Stimulated activated CD8-positive, alpha-beta memory T cell treated with anti-CD3 and anti-CD28 coated beads, Interleukin-15, amount 100 ng/mL, for 1 hour (primary cell): ENCODE measurements around the gene STAM2.
"Not testable (repeated sequence)": the region's sequence is repeated elsewhere in the genome, so short reads cannot be mapped to it uniquely, and the experiment has no call there.

Experiments
- DNase-seq: peaks from one replicate; pipeline ENCODE4 v3.0.0-alpha.2; 2020; ENCODE audit warnings: low read depth

The STAM2 gene

DNA sequence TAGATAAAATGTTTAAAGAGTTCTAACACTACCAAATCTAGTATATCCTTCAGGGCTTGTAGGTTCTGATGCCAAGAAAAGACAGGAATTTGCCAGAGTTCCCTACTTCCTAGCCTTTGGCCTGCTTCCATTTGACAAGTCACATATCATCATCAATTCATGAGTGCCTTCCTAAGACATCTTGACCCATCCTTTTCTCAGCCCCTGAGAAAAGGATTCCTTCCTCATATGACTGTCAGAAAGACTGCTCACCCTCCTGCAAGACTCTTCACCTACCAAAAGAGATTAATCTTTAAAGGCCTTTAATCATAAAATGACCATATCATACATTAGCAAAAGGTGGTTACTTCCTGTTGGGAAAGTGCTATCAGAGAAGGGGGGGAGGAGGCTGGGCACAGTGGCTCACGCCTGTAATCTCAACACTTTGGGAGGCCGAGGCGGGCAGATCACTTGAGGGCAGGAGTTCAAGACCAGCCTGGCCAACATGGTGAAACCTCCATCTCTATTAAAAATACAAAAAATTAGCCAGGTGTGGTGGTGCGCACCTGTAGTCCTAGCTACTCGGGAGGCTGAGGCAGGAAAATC lies 3.3 kb downstream of the STAM2 start:
- DNase-seq, result not testable (repeated sequence)

DNA sequence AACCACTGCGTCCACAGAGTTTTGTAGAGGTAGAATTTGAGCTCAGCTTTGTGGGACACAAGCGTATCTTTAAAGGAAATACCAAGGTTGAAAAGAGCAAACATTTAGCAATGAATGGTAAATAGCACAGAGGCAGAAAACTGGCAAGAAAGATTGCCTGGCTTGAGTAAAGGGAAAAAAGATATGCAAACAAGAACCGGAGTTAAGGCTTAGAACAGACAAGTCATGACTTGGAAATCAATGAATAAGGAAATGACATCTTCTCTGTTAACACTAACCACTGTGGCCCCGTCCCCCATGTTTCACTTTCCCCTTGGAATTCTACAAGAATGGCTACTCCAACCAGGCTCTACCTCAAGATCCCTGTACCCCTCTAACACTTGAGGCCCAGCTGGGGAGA lies 3.8 kb downstream of the STAM2 start:
- DNase-seq, result no peak

DNA sequence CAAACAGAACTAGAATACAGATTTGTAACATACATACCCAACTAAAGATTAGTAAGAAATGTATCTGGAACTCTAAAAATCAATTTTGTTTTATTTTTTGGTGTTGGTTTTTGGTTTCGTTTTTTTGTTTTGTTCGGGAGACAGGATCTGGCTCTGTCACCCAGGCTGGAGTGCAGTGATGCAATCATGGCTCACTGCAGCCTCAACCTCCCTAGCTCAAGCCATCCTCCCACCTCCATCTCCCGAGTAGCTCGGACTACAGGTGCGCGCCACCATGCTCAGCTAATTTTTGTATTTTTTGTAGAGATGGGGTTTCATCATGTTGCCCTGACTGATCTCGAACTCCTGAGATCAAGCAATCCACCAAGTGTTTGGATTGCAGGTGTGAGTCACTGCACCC lies 6.4 kb downstream of the STAM2 start:
- not testable (repeated sequence) for DNase-seq

DNA sequence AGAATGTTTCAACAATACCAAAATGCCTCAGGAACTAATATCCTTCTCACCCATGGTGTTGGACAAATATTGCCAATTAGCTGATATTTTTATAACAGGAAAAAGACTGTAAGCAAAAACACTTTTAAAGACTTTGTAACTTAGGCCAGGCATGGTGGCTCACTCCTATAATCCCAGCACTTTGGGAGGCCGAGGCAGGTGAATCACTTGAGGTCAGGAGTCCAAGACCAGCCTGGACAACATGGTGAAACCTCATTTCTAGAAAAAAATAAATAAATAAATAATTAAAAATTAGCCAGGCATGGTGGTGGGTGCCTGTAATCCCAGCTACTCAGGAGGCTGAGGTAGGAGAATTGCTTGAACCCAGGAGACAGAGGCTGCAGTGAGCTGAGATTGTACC lies 8.1 kb downstream of the STAM2 start:
- DNase-seq, result not testable (repeated sequence)

DNA sequence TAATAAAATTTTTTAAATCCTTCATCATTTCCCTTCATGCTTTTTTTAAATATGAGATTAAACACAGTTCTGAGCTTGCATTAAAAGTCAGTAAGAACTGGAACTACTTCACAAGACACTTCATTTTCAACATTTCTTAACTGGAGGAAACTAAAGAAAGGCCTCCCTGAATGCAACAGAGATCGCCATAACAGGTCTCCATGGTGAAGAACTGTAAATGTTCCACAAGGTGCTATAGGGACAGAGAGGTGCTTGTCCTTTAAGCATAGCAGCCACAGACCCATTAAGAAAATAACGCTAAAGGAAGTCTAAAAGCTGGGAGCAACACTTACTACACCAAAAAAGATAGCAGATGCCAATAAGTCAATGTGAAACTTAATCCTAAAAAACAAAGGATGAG lies 8.5 kb downstream of the STAM2 start:
- DNase-seq, result no peak

DNA sequence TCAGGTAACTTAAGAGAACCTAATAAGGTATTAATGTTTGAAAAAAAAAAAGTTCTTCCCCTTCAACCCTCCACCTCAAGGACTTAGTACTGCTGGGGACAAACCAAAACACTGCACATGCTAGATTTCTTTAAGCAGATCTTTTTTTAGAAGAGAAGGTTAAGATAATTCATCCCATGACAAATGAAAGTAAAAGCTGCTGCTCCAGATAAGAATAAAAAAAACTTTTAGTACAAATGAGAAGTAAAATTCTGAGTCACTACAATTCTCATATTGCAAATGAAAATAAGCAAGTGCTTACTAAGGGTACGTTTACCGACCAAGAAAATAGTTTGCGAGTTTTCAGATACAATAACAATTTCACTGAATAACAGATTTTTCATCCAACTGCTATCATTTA lies 8.9 kb downstream of the STAM2 start:
- no peak for DNase-seq

DNA sequence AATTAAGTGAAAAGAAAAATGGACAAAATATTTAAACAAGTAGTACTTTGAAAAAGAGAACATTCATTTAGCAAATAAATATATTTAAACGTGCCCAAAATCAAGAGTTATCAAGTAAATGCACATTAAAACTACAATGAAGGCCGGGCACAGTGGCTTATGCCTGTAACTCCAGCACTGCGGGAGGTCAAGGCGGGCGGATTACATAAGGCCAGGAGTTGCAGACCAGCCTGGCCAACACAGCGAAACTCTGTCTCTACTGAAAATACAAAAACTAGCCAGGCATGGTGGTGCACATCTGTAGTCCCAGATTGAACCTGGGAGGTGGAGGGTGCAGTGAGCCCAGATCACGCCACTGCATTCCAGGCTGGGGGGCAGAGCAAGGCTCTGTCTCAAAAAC lies 9.8 kb downstream of the STAM2 start:
- no peak for DNase-seq

DNA sequence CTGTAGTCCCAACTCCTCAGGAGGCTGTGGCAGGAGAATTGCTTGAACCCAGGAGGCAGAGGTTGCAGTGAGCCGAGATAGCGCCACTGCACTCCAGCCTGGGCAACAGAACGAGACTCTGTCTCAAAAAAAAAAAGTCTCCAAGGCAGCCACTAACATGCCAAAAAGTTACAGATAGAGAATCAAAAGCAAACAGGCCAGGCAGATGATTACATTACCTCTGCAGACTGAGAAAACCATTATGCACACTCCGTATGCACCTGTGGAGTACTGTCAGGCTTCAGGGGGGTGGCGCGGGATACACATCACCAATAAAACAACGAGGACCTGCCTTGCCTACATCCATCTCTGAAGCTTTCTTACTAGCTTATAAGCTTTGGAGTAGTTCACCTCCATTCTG lies 10.3 kb downstream of the STAM2 start:
- no peak for DNase-seq

DNA sequence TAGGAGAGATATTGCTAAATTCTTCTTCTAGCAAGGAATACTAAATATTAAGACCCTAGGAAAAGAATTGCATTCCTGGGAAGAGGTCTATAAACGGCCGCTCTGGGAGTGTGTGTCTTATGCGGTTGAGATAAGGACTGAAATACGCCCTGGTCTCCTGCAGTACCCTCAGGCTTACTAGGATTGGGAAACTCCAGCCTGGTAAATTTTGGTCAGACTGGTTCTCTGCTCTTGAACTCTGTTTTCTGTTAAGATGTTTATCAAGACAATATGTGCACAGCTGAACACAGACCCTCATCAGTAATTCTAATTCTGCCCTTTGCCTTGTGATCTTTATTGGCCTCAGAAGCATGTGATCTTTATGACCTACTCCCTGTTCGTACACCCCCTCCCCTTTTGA lies 11.9 kb downstream of the STAM2 start:
- not testable (repeated sequence) for DNase-seq

DNA sequence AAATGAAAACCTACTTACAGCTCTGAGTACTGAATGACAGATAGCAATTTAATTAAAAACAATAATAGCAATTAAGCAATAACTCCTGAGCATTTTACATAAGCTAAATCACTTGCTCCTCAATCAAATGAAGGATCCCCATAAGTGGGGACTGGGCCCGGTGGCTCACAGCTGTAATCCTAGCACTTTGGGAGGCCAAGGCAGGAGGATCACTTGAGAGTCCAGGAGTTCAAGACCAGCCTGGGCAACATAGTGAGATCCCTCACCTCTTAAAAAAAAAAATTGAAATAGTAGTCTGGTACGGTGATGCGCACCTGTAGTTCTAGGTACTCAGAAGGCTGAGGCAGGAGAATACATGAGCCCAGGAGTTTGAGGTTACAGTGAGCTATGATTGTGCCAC lies 13.4 kb downstream of the STAM2 start:
- DNase-seq, result no peak

DNA sequence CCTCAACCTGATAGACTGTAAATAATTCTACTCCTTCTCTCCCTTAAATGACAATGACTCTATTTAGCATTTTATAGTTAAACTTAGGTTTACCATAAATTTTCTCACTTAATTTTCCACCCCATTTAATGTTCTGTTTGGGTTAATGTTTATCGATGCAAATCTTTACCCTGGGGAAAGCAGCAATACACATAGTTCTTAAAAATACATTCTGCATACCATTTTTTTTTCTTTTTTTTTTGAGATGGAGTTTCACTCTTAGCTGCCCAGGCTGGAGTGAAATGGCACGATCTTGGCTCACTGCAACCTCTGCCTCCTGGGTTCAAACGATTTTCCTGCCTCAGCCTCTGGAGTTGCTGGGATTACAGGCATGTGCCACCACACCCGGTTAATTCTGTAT lies 14.0 kb downstream of the STAM2 start:
- DNase-seq, result no peak

DNA sequence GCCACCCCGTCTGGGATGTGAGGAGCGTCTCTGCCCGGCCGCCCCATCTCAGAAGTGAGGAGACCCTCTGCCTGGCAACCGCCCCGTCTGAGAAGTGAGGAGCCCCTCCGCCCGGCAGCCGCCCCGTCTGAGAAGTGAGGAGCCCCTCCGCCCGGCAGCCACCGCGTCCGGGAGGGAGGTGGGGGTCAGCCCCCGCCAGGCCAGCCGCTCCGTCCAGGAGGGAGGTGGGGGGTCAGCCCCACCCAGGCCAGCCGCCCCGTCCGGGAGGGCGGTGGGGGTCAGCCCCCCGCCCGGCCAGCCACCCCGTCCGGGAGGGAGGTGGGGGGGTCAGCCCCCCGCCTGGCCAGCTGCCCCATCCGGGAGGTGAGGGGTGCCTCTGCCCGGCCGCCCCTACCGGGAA lies 15.2 kb downstream of the STAM2 start:
- DNase-seq, result not testable (repeated sequence)

DNA sequence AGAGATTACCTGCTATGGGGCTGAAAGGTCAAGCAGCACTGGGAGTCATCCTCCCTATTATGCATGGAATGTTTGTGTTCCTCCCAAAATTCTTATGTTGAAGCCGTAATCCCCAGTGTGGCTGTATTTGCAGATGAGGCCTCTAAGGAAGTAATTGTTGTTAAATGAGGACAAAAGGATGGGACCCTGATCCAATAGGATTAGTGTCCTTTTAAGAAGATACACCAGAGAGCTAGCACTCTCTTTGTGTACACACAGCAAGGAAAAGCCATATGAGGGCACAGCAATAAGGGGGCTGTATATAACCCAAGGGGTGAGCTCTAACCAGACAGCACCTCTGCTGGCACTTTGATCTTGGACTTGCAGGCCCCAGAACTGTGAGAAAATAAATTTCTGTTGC lies 18.3 kb downstream of the STAM2 start:
- no peak for DNase-seq

DNA sequence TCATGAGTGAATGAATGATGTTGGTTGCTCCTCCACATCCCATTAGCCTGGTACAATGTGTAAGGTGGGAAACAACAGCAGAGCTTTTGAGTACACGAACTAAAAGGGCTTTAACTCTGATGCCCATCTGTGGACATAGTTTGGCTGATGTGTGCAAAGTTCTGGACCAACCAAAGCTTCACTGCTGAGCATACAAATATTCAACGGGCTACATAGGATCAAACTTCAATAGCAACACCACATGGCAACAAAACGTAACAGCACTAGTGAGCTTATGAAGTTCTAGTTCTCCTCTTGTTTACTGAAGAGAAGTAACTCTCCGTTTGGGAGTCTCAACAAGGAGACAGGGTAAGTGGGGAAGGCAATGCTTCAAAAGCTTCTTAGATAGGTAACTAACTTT lies 20.4 kb downstream of the STAM2 start:
- no peak for DNase-seq

DNA sequence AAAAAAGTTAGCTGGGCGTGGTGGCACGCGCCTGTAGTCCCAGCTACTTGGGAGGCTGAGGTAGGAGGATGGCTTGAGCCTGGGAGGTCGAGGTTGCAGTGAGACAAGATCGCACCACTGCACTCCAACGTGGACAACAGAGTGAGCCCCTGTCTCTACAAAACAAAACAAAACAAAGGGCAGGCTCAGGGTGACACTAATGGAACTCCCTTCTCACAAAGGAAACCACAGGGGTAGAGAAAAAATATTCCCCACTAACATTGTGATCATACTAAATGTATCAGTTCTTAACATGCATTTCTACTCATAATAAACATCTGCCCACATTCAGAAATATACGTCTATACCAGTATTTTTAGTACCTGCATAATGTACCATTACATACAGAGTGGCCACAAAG lies 21.1 kb downstream of the STAM2 start:
- no peak for DNase-seq

DNA sequence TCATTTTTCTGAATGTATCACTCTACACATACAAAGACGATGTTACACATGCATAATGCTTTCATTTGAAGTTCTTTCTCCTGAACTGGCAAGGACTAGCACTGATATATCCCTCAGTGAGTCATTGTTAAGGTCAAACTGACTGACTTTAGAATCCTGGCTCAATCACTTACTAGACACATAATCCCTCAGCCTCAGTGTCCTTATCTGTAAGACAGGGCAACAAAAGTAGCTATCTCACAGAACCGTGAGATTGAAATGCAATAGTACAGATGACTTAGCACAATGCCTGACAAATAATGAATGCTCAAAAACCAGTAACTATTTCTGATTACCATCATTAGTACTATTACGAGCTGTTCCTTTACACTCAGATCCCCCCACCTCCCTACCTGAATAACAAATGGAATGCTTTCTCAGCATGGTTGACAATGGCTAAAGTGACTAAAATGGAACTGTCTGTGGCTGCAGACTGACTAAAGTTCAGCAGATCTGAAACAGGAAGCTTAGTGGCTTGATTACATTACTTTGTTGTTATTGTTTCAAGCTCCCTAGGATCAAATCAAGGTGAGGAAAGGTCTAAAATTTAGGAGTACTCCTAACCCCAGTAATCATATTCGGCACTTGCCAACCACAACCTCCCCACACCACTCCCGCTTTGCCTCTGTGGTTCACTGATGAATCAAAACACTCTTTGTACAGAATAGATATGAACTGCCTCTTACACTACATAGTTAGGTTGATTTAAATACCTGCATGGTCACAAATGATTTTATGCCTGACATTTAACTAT lies 40.9 kb downstream of the STAM2 start:
- no peak for DNase-seq

DNA sequence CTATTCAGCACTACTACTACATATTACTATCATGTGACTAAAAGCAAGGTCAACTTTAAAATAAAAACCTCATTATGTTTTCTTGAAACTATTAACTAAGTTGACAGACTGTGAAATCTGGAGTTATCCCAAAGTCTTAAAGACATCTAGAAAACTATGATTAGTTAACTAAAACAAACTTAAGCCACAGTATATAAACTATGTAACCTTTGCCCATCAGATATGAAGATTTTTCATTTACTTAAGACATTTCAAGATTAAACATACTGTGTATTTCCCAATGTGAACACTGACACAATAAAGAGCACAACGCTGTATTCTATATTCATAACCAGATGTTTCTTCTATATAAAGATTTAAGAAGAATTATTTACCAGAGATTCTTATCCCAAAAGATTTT lies 43.3 kb downstream of the STAM2 start:
- DNase-seq, result no peak

DNA sequence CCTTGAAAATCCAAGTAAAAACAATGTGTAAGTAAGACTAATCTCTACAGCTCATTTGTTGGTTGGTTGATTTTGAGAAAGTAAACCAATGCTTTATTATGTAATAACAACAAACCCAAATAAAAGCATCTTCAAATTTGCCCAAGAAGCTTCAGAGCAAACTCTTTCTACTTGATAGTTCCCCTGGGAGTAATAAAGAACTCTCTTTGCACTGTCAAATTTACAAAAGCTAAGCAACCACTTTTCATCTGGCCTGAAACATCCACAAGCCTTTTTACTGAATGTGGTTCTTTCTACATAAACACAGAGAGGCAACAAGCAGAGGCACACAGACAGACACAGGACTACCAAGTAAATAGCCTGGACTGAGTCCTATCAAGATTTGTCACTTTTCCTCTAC lies 47.9 kb downstream of the STAM2 start:
- no peak for DNase-seq

DNA sequence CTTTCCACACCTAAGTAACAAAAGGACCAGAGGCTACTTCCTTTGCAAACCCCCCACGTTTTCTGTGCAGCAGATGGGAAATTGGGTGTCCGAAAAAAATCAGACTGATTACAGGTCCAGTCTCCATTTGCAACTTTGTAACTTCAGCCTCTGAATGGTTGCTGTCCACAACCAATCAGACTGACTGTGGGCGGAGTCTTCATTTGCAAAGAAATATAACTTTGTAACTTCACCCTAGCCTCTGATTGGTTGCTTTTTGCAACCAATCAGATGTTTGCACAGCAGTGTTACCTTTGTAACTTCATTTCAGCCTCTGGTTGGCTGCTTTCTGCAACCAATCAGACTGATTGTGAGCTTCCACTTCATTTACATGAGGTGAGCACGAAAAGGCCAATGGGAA lies 48.9 kb downstream of the STAM2 start:
- DNase-seq, result no peak

DNA sequence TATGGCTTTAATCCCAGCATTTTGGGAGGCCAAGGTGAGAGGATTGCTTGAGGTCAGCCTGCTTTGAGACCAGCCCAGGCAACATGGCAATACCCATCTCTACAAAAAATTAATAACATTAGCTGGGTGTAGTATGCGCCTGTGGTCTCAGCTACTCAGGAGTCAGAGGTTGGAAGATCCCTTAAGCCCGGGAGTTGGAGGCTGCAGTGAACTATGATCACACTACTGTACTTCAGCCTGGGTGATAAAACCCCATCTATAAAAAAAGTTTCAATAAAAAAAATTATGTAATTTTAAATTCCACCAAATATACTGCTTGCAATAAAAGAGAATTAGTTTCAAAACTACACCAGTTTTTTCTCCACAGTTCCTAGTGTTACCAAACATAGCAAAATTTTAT lies 53.4 kb downstream of the STAM2 start:
- DNase-seq, result no peak

DNA sequence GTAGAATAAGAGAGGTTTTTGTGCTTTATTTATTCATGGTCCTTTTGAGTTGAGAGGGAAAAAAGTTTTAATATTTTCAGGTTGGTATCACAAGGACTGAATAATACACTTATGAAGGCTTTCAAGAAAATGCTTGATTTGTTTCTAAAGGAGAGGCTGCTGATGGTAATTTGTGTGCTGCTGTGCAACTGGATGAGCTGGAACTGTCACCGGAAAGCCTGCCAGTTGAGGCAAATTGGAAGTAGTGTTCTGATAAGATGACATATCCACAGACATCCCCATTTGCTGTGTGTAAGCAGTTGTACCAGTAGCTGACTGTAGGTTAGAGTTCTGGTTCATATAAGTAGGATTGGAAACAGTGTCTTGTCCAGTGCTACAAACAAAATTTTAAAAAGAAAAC lies 55.1 kb downstream of the STAM2 start:
- DNase-seq, result no peak

DNA sequence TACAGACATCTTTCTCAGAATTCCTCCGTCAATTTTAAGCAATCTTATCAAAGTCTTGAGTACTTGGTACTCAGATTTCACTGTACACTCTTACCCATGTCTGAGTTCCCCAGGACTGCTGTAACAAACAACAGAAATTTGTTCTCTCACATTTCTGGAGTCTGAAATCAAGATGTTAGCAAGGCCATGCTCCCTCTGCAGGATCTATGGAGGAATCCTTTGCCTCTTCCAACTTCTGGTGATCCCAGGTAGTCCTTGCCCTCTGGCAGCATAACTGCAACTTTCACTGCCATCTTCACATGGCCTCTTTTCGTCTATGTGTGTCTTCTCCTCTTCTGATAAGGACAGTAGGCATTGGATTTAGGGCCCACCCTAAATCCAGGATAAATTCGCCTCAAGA lies 59.6 kb downstream of the STAM2 start:
- DNase-seq, result no peak

DNA sequence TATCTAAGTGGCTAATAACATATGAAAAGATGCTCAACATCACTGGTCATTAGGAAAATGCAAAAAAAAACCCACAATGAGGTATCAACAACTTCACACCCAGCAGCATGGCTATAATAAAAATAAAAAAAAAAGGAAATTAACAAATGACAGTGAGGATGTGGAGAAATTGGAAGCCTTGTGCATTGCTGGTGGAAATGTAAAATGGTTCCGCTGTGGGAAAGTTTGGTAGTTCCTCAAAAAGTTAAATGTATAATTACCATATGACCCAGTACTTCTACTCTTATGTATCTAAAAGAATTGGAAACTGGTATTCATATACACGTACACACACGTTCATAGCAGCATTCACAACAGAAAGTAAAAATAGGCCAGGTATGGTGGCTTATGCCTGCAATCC lies 61.2 kb downstream of the STAM2 start:
- DNase-seq, result no peak

DNA sequence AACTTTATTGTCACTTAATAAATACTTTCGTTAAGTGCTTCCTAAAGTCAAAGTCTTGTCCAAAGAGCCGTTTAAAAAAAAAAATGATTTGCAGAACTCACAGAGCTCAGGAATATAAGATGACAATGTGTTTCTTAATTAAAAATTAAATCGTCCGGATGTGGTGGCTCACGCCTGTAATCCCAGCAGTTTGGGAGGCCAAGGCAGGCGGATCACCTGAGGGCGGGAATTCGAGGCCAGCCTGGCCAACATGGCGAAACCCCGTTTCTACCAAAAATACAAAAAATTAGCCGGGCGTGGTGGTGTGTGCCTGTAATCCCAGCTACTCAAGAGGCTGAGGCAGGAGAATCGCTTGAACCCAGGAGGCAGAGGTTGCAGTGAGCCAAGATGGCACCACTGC lies 68.4 kb downstream of the STAM2 start:
- DNase-seq, result not testable (repeated sequence)
